Liver (tissue), 3 donors: ENCODE data around the gene ARHGAP28.

Source experiments
- FOXA1 ChIP-seq: IDR thresholded peaks from 2 replicates; pipeline ENCODE4 v1.6.1; 2016; ENCODE audit warnings: antibody characterized with exemption
- TAF1 ChIP-seq: conservative IDR thresholded peaks from 2 replicates; pipeline ENCODE4 v1.6.1; 2016; ENCODE audit warnings: antibody characterized with exemption, mild to moderate bottlenecking
- YY1 ChIP-seq: IDR thresholded peaks from 2 replicates; pipeline ENCODE4 v1.6.1; 2016; ENCODE audit warnings: antibody characterized with exemption, mild to moderate bottlenecking
- TF ChIP-seq, protein P1 (sequence below): IDR thresholded peaks from 2 replicates; pipeline ENCODE4 v1.6.1; 2016; ENCODE audit warnings: antibody characterized with exemption
- TF ChIP-seq, protein P2 (sequence below): fragments of 150-350 bp; IDR thresholded peaks from 2 replicates; pipeline ENCODE4 v1.5.1; 2017; ENCODE audit warnings: improper control_type of control experiment, low read depth, low read length; ENCODE audit not compliant: missing input control
- TF ChIP-seq, protein P3 (sequence below): IDR thresholded peaks from 2 replicates; pipeline ENCODE4 v1.6.1; 2016; ENCODE audit warnings: antibody characterized with exemption, mild to moderate bottlenecking
- donor health status: healthy.
- donor health status: healthy.

DNA sequence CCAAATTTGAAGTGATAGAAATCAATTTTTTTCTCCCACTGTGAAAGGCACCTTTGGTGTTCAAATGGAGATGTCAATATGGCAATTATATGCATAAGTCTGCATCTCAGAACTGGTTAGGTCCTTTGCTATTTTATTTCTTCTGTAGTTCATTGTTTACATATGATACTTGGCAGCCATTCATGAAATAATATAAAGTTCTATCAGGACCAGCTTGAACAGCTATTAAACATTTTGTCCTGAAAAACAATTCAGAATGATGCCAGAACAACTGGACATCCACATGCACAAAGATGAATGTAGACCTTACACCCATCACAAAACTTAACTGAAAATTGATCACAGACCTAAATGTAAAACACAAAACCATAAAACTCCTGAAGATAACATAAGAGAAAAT lies 41.8 kb upstream of the ARHGAP28 start:
- TF ChIP-seq, protein P1, sequence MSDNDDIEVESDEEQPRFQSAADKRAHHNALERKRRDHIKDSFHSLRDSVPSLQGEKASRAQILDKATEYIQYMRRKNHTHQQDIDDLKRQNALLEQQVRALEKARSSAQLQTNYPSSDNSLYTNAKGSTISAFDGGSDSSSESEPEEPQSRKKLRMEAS: no peak
- TF ChIP-seq, protein P2, sequence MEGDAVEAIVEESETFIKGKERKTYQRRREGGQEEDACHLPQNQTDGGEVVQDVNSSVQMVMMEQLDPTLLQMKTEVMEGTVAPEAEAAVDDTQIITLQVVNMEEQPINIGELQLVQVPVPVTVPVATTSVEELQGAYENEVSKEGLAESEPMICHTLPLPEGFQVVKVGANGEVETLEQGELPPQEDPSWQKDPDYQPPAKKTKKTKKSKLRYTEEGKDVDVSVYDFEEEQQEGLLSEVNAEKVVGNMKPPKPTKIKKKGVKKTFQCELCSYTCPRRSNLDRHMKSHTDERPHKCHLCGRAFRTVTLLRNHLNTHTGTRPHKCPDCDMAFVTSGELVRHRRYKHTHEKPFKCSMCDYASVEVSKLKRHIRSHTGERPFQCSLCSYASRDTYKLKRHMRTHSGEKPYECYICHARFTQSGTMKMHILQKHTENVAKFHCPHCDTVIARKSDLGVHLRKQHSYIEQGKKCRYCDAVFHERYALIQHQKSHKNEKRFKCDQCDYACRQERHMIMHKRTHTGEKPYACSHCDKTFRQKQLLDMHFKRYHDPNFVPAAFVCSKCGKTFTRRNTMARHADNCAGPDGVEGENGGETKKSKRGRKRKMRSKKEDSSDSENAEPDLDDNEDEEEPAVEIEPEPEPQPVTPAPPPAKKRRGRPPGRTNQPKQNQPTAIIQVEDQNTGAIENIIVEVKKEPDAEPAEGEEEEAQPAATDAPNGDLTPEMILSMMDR: no peak
- TF ChIP-seq TAF1: no peak
- no peak for TF ChIP-seq YY1
- TF ChIP-seq, protein P3, sequence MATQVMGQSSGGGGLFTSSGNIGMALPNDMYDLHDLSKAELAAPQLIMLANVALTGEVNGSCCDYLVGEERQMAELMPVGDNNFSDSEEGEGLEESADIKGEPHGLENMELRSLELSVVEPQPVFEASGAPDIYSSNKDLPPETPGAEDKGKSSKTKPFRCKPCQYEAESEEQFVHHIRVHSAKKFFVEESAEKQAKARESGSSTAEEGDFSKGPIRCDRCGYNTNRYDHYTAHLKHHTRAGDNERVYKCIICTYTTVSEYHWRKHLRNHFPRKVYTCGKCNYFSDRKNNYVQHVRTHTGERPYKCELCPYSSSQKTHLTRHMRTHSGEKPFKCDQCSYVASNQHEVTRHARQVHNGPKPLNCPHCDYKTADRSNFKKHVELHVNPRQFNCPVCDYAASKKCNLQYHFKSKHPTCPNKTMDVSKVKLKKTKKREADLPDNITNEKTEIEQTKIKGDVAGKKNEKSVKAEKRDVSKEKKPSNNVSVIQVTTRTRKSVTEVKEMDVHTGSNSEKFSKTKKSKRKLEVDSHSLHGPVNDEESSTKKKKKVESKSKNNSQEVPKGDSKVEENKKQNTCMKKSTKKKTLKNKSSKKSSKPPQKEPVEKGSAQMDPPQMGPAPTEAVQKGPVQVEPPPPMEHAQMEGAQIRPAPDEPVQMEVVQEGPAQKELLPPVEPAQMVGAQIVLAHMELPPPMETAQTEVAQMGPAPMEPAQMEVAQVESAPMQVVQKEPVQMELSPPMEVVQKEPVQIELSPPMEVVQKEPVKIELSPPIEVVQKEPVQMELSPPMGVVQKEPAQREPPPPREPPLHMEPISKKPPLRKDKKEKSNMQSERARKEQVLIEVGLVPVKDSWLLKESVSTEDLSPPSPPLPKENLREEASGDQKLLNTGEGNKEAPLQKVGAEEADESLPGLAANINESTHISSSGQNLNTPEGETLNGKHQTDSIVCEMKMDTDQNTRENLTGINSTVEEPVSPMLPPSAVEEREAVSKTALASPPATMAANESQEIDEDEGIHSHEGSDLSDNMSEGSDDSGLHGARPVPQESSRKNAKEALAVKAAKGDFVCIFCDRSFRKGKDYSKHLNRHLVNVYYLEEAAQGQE: no peak
- TF ChIP-seq FOXA1: no peak
